ENCODE results near the gene UCN.

The UCN gene

DNA sequence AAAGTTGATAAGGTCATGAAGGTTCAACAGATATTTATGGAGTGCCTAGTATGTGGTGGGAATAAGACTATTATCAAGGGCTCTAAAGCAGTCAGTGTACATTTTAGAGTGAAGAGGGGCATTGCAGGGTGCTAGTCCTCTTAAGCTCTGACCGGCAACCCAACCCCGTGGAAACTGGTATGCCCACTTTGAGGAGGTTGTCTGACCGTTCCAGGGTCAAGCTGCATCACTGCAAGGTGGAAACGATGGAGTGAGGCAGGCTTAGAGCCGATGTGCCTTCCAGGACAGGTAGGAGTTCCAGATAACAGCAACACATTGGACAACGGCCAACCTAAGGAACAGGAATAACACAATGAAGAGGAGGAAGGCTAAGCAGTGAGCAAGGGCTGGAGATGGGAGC is 1.4 kb upstream of the UCN start:
- Histone ChIP-seq H3K4me3 (replicated peaks; ENCODE audit: low read depth, low read length) (no peak overlapping the region), H3K27me3 (replicated peaks; ENCODE audit: control insufficient read depth, insufficient read depth, low read length) (no peaks in the 10 kb centered on the region; the same call in 1 of the 2 replicates), H3K36me3 (ENCODE audit: control insufficient read depth, insufficient read depth, low read length) (peaks cover 8% of the 10 kb centered on the region)
- no peak for DNase-seq (ENCODE audit: extremely low read depth, insufficient read length)
- TF ChIP-seq, protein P1, sequence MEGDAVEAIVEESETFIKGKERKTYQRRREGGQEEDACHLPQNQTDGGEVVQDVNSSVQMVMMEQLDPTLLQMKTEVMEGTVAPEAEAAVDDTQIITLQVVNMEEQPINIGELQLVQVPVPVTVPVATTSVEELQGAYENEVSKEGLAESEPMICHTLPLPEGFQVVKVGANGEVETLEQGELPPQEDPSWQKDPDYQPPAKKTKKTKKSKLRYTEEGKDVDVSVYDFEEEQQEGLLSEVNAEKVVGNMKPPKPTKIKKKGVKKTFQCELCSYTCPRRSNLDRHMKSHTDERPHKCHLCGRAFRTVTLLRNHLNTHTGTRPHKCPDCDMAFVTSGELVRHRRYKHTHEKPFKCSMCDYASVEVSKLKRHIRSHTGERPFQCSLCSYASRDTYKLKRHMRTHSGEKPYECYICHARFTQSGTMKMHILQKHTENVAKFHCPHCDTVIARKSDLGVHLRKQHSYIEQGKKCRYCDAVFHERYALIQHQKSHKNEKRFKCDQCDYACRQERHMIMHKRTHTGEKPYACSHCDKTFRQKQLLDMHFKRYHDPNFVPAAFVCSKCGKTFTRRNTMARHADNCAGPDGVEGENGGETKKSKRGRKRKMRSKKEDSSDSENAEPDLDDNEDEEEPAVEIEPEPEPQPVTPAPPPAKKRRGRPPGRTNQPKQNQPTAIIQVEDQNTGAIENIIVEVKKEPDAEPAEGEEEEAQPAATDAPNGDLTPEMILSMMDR (IDR thresholded peaks at IDR 0.05; ENCODE audit: insufficient read depth, low read length, poor library complexity, severe bottlenecking), result no peak

DNA sequence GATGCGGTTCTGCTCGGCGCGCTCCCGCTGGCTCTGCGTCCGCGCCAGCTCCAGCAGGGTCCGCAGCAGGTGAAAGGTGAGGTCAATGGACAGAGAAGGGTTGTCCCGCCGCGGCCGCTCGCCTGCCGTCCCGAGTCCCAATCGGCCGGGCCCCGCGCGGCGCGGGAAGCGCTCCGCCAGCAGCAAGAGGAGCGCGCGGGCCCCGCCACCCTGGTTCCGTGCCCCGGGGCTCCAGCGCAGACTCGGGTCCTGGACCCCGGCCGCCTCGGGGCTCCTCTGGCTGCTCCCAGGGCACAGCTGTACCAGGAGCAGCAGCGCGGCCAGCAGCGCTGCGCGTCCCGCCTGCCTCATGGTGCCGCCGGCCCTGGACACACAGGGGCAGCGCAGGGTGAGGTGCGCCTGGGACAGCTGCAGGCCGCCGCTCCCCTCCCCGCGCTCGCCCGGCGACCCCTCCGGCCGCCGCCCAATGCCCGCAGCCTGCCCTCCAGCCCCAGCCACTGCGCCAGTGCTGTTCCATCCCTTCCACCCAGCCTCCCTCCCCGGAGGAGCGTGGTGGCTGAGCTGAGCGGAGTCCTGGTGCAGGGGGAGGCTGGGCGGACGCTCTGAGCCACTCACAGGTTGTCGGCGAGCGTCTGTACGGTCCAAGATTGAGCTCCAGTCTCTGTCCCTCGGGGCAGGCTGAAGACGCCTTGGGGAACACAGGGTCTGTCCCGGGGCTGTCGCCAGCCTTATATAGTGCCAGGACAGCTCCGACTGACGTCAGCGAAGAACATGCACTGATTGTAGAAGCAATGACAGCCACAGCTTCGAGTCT is 493 bp downstream of the UCN start:
- Histone ChIP-seq H3K27me3 (replicated peaks; ENCODE audit: control insufficient read depth, insufficient read depth, low read length) (no peaks in the 10 kb centered on the region; the same call in 1 of the 2 replicates), H3K4me3 (replicated peaks; ENCODE audit: low read depth, low read length) (no peak overlapping the region), H3K36me3 (ENCODE audit: control insufficient read depth, insufficient read depth, low read length) (peaks cover 8% of the 10 kb centered on the region)
- TF ChIP-seq, protein P1 (IDR thresholded peaks at IDR 0.05; ENCODE audit: insufficient read depth, low read length, poor library complexity, severe bottlenecking), result no peak
- no peak for DNase-seq (ENCODE audit: extremely low read depth, insufficient read length)

DNA sequence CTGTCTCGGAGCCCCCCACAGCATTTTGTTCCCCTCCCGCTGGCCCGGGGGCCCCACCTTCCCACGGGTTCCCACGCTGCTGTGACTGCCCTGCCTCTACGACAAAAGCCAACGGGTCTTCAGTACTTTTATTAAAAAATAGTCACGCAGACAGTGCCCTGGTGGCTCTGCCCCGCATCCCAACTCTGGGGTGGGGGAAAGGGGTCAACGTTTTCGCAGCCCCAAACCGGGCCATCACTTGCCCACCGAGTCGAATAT is 1.0 kb downstream of the UCN start:
- Histone ChIP-seq H3K27me3 (replicated peaks; ENCODE audit: control insufficient read depth, insufficient read depth, low read length) (no peaks in the 10 kb centered on the region; the same call in 1 of the 2 replicates), H3K36me3 (ENCODE audit: control insufficient read depth, insufficient read depth, low read length) (peaks cover 8% of the 10 kb centered on the region), H3K4me3 (replicated peaks; ENCODE audit: low read depth, low read length) (no peak overlapping the region)
- TF ChIP-seq, protein P1 (IDR thresholded peaks at IDR 0.05; ENCODE audit: insufficient read depth, low read length, poor library complexity, severe bottlenecking), result no peak
- DNase-seq (ENCODE audit: extremely low read depth, insufficient read length), result no peak

DNA sequence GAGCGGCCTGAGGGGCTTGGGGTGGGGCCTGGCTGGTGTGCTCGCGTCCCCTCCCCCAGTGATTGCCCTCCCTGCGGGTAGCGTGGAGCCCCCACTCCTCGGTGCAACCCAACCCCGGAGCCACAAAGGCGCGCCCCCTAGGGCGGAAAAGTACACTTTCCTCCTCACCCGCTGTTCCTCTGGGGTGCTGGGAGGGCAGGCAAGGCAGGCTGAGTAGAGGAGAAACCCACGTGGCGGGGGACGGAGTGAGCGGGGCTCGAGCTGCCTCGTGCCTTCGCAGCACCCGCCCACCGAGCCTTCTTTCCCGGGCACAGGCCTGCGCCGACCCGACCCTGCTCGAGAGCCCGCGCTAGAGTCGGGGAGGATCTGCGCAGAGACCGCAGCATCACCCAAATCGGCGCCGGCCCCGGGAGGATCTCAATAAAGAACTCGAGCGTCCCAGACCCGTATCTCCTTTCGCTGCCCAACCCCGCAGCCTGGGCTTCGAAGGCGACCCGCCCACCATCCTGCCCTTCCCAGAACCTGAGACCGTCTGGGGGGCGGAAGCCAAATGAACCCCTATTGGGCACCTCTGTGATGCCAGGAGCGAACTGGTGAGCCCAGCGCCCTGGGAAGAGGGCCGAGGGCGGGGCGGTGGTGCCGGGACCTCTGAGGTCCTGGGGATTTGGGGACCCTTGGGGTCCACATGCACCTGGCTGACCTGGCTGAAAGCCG is 1.5 kb downstream of the UCN start:
- Histone ChIP-seq H3K27me3 (replicated peaks; ENCODE audit: control insufficient read depth, insufficient read depth, low read length) (no peaks in the 10 kb centered on the region; the same call in 1 of the 2 replicates), H3K36me3 (ENCODE audit: control insufficient read depth, insufficient read depth, low read length) (peaks cover 5% of the 10 kb centered on the region), H3K4me3 (replicated peaks; ENCODE audit: low read depth, low read length) (no peak overlapping the region)
- TF ChIP-seq, protein P1 (IDR thresholded peaks at IDR 0.05; ENCODE audit: insufficient read depth, low read length, poor library complexity, severe bottlenecking), result peak; percentile 29
- DNase-seq (ENCODE audit: extremely low read depth, insufficient read length), result no peak

DNA sequence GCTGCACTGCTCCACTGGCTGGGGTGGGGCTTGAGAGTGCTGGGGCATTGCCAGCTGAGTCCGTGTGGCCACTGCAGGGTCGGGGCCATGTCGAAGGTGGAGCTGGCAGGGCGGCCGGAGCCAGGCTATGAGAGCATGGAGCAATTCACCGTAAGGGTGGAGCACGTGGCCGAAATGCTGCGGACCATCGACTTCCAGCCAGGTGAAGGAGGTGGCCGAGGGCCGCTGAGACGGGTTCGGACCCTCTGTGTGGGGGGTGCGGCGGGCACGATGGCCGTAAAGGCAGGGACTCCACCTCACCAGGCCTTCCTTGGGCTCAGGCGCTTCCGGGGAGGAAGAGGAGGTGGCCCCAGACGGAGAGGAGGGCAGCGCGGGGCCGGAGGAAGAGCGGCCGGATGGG is 2.1 kb downstream of the UCN start:
- peaks cover 1% of the 10 kb centered on the region for H3K36me3 ChIP-seq (ENCODE audit: control insufficient read depth, insufficient read depth, low read length)
- DNase-seq (ENCODE audit: extremely low read depth, insufficient read length), result no peak
- H3K27me3 ChIP-seq (replicated peaks; ENCODE audit: control insufficient read depth, insufficient read depth, low read length), result no peaks in the 10 kb centered on the region; the same call in 1 of the 2 replicates
- TF ChIP-seq, protein P1 (IDR thresholded peaks at IDR 0.05; ENCODE audit: insufficient read depth, low read length, poor library complexity, severe bottlenecking), result no peak
- H3K4me3 ChIP-seq (replicated peaks; ENCODE audit: low read depth, low read length), result no peak overlapping the region
